HL-60 (cell line): Measurements from ENCODE around the gene TYK2.

Experiments
- CTCF ChIP-seq: IDR thresholded peaks from one replicate; pipeline ENCODE4 v1.5.1; 2011; ENCODE audit warnings: low read length, control low read depth, inconsistent platforms; ENCODE audit not compliant: insufficient read depth
- GABPA ChIP-seq: IDR thresholded peaks from 2 replicates; pipeline ENCODE4 v1.6.1; 2012; ENCODE audit warnings: low read depth
- POLR2AphosphoS5 ChIP-seq: IDR thresholded peaks from 2 replicates; pipeline ENCODE4 v1.6.1; 2012; ENCODE audit warnings: low read depth
- REST ChIP-seq: IDR thresholded peaks from 2 replicates; pipeline ENCODE4 v1.6.1; 2012; ENCODE audit warnings: low read depth; ENCODE audit not compliant: insufficient replicate concordance
- SPI1 ChIP-seq: IDR thresholded peaks from 2 replicates; pipeline ENCODE4 v1.6.1; 2012; ENCODE audit warnings: low read depth, mild to moderate bottlenecking, borderline replicate concordance

GRCh38 chr19:10333758-10334587 lies 46.4 kb downstream of the TYK2 start:
- TF ChIP-seq SPI1 (no peak), CTCF (no peak), REST (no peak), POLR2AphosphoS5 (no peak; the same call in 1 of the 2 replicates), GABPA (no peak)
